HEK293T (cell line): ENCODE data around the gene NRIP1.

ENCODE experiments used
- CTCF ChIA-PET: fragments of 350-600 bp; formaldehyde crosslinking; extraction: SDS; loops from one replicate; lab custom pipeline; 2021; ENCODE audit warnings: antibody characterized with exemption, inconsistent platforms; lab: Yijun Ruan, JAX
- POLR2A ChIA-PET: fragments of 350-600 bp; formaldehyde crosslinking; extraction: SDS; loops from one replicate; lab custom pipeline; 2020; ENCODE audit warnings: antibody characterized with exemption, inconsistent platforms; lab: Yijun Ruan, JAX
- DNase-seq: peaks from one replicate; pipeline ENCODE4 v3.0.0; 2012; ENCODE audit warnings: mixed read lengths; ENCODE audit errors: extremely low spot score
- ARNT ChIP-seq: fragments of 450-650 bp; IDR thresholded peaks from 2 replicates; pipeline ENCODE4 v1.6.1; 2017; ENCODE audit warnings: mild to moderate bottlenecking
- BHLHE40 ChIP-seq: fragments of 450-650 bp; IDR thresholded peaks from 2 replicates; pipeline ENCODE4 v1.6.1; 2016; ENCODE audit warnings: mild to moderate bottlenecking, moderate library complexity, borderline replicate concordance
- CTBP1 ChIP-seq: fragments of 450-650 bp; IDR thresholded peaks from 2 replicates; pipeline ENCODE4 v1.6.1; 2016; ENCODE audit warnings: borderline replicate concordance
- ELF4 ChIP-seq: fragments of 450-650 bp; IDR thresholded peaks from 2 replicates; pipeline ENCODE4 v1.6.1; 2017; ENCODE audit warnings: antibody characterized with exemption
- FOXA1 ChIP-seq: fragments of 450-650 bp; IDR thresholded peaks from 2 replicates; pipeline ENCODE4 v1.6.1; 2016; ENCODE audit warnings: mild to moderate bottlenecking
- FOXK2 ChIP-seq: fragments of 450-650 bp; IDR thresholded peaks from 2 replicates; pipeline ENCODE4 v1.6.1; 2016; ENCODE audit warnings: mild to moderate bottlenecking
- FOXM1 ChIP-seq: fragments of 450-650 bp; IDR thresholded peaks from 2 replicates; pipeline ENCODE4 v1.6.1; 2017; ENCODE audit warnings: mild to moderate bottlenecking, borderline replicate concordance
- HDGF ChIP-seq: fragments of 450-650 bp; IDR thresholded peaks from 2 replicates; pipeline ENCODE4 v1.6.1; 2017; ENCODE audit warnings: antibody characterized with exemption, borderline replicate concordance
- L3MBTL2 ChIP-seq: fragments of 450-650 bp; conservative IDR thresholded peaks from 2 replicates; pipeline ENCODE4 v1.6.1; 2016; ENCODE audit warnings: mild to moderate bottlenecking
- LEF1 ChIP-seq: fragments of 450-650 bp; IDR thresholded peaks from 2 replicates; pipeline ENCODE4 v1.6.1; 2017; ENCODE audit warnings: mild to moderate bottlenecking, borderline replicate concordance
- NFRKB ChIP-seq: fragments of 450-650 bp; IDR thresholded peaks from 2 replicates; pipeline ENCODE4 v1.6.1; 2016; ENCODE audit warnings: mild to moderate bottlenecking, moderate library complexity
- PKNOX1 ChIP-seq: fragments of 450-650 bp; IDR thresholded peaks from 2 replicates; pipeline ENCODE4 v1.6.1; 2016
- SP1 ChIP-seq: fragments of 450-650 bp; IDR thresholded peaks from 2 replicates; pipeline ENCODE4 v1.6.1; 2017
- SUZ12 ChIP-seq: fragments of 450-650 bp; IDR thresholded peaks from 2 replicates; pipeline ENCODE4 v1.6.1; 2016; ENCODE audit warnings: mild to moderate bottlenecking
- TARDBP ChIP-seq: fragments of 450-650 bp; IDR thresholded peaks from 2 replicates; pipeline ENCODE4 v1.6.1; 2016
- ZNF384 ChIP-seq: fragments of 450-650 bp; IDR thresholded peaks from 2 replicates; pipeline ENCODE4 v1.6.1; 2016

Gene NRIP1

GRCh38 chr21:15090390-15090789 lies 25.6 kb upstream of the NRIP1 start:
- ChIA-PET CTCF (no interaction called here), POLR2A (no interaction called here)
- no peak for TF ChIP-seq FOXK2
- TF ChIP-seq TARDBP, result no peak
- TF ChIP-seq ZNF384, result no peak
- no peak for TF ChIP-seq PKNOX1
- TF ChIP-seq L3MBTL2, result no peak
- no peak for TF ChIP-seq NFRKB
- TF ChIP-seq FOXM1, result no peak
- no peak for TF ChIP-seq CTBP1
- TF ChIP-seq ARNT, result no peak
- no peak for TF ChIP-seq SP1
- no peak for TF ChIP-seq ELF4
- no peak for TF ChIP-seq SUZ12
- no peak for TF ChIP-seq HDGF
- TF ChIP-seq BHLHE40, result no peak
- no peak for TF ChIP-seq FOXA1
- no peak for TF ChIP-seq LEF1
- no peak for DNase-seq

DNA sequence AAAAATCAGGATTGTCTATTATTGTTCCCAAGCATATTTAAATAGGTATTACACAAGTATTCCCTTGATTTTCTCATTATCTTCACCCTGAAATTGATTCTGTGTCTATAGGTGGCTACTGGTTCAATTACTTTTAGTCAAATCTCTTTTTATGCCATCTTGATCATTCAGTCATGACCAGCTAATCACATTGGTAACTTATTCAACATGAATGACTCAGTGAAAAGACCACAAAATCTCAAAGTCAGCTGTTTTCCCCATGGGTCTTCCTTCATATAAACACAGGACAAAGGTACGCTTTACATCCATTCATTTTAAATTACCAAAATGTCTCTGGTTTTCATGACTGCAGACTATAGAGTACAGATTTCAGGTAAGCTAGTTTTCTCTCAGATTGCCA lies 23.7 kb upstream of the NRIP1 start:
- no peak for DNase-seq
- no peak for TF ChIP-seq FOXA1
- no peak for TF ChIP-seq CTBP1
- TF ChIP-seq ELF4, result no peak
- TF ChIP-seq PKNOX1, result no peak
- TF ChIP-seq LEF1, result no peak
- no peak for TF ChIP-seq L3MBTL2
- TF ChIP-seq BHLHE40, result no peak
- no peak for TF ChIP-seq HDGF
- no peak for TF ChIP-seq TARDBP
- TF ChIP-seq NFRKB, result no peak
- no peak for TF ChIP-seq FOXM1
- POLR2A ChIA-PET, result no interaction called here
- CTCF ChIA-PET, result no interaction called here

- DNase-seq, result no peak
- POLR2A ChIA-PET, result interaction anchor here (1.3 kb wide), 1 partner anchor 20 kb away, joined by 4 read pairs; the partner anchor contains the start of gene NRIP1
- CTCF ChIA-PET, result no interaction called here
- TF ChIP-seq FOXM1, result no peak
- TF ChIP-seq SP1, result no peak
- TF ChIP-seq TARDBP, result no peak
- no peak for TF ChIP-seq HDGF
- TF ChIP-seq FOXK2, result no peak
- no peak for TF ChIP-seq ELF4
- TF ChIP-seq L3MBTL2, result no peak
- no peak for TF ChIP-seq ARNT
- TF ChIP-seq SUZ12, result no peak
- no peak for TF ChIP-seq CTBP1
- TF ChIP-seq FOXA1, result no peak
- no peak for TF ChIP-seq LEF1
- no peak for TF ChIP-seq BHLHE40
- TF ChIP-seq NFRKB, result no peak
- TF ChIP-seq ZNF384, result no peak
- no peak for TF ChIP-seq PKNOX1
Measured at GRCh38 chr21:15084668-15085067, 19.9 kb upstream of the NRIP1 start.

DNA sequence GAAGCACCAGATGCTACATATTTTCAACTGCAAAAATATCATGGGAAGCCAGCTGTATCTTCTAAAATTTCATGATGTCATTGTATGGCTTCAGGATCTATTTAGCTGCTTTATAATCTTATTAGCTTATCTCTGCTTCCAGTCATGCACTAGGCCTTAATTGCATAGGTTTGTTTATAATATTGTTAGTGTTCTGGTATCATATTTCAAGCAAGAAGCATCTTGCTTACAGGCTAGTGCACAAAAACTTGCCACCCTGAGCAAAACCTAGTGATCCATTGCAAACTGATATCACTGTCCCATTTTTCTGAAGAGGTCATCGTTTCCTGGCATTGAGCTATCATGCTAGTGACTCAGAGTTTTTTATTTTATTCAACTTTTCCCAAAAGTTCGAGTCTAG lies 15.7 kb upstream of the NRIP1 start:
- no peak for DNase-seq
- POLR2A ChIA-PET, result interaction anchor here (1.8 kb wide), 1 partner anchor 15 kb away, joined by 10 read pairs; the partner anchor contains the start of gene NRIP1
- CTCF ChIA-PET, result no interaction called here
- TF ChIP-seq ZNF384 (no peak), TARDBP (no peak), HDGF (no peak), FOXM1 (no peak), SUZ12 (no peak)

DNA sequence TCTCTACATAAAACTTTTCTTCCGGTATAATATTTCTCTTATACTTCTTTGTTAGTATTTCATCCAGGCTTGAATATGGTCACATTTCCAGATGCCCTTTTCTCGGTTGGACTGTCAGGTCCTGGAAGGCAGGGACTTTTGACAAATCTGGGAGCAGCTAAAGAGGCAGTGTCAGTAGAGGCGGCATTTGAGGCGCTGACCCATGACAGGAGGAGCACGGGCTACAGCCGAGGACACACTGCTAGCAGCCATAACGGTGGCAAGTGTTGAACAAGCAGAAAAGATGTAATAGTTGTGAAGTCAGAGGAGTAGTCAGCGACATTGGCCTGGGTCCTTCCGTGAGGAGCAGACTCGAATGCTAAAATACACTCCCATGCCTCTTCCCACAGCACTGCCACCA lies 14.5 kb upstream of the NRIP1 start:
- DNase-seq, result no peak
- ChIA-PET CTCF (no interaction called here), POLR2A (no interaction called here)
- TF ChIP-seq BHLHE40 (no peak), PKNOX1 (no peak), HDGF (no peak), ARNT (no peak), FOXK2 (no peak), CTBP1 (no peak), L3MBTL2 (no peak), SP1 (no peak), ZNF384 (no peak), LEF1 (no peak), ELF4 (no peak), TARDBP (no peak), SUZ12 (no peak), FOXA1 (no peak), FOXM1 (no peak), NFRKB (no peak)
